Activated effector memory CD4-positive, alpha-beta T cell treated with anti-CD3 and anti-CD28 coated beads, Interleukin-2, amount 50 U/mL, for 16 hours (primary cell): ENCODE results near the gene SUSD1.

ENCODE experiments used
- DNase-seq: peaks from one replicate; pipeline ENCODE4 v3.0.0-alpha.2; 2020

SUSD1 gene

GRCh38 chr9:112007575-112008240 lies 167.4 kb downstream of the SUSD1 start:
- DNase-seq: no peak

DNA sequence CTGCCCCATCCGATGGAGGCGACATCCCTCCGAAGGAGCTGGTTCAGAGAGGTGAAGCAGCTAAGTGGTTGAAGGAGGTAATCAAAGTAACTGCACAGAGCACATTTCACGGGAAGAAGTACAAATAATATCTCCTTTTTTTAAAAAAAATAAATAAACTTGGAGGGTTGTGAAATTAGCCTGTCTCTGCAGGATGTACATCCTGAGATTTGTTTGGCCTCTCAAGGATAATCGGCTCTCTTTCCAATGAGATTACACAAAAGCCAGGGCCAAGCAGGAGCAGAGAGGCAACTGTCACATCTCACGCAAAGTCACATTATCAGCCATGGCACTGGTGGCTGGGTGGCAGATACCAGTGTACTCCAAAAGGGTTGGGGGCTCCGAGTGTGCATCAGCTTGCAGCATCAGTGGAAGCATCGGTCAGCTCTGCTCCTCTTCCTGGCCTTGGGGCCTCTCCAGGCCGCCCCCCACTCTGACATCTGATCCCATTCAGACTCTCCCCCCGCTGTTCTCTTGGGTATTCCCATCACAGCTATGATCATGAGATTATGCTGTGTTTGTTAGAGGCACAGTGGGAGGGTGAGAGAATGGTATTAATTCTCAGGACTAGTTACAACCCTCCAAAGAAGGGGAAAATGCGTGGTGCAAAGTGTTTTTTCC lies 168.6 kb downstream of the SUSD1 start:
- no peak for DNase-seq

DNA sequence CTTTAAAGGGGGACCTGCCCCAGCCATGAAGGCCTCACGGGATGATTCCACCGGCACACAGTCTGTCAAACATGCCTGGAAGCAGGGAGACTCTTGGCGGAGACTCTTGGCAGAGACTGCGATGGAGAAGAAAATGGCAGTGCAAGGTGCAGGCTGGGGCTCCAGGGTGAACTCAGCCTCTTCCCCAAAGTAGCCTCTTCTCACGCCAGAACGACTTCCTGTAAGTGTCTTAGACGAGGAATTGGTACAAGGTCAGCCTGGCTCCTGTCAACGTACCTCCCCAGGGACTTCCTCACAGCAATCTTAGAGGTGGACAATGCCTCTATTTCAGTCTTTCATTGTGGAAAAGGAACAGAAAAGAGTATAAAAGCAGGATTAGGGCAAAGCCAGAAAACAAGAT lies 169.2 kb downstream of the SUSD1 start:
- no peak for DNase-seq

DNA sequence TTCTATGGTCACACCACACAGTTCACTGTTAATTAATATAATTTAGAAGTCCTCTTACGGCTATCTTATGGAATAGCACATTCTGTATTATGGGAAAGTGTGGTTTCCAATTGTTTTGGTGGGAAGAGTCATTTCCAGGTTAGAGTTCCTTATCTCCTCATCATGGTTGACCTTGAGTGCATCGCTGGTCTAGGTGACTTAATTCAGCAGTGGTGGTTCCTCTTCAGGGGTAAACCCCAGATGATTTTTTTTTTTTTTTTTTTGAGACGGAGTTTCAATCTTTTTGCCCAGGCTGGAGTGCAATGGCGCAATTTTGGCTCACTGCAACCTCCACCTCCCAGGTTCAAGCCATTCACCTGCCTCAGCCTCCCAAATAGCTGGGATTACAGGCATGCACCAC lies 171.6 kb downstream of the SUSD1 start:
- no peak for DNase-seq

- no peak for DNase-seq
Observed at GRCh38 chr9:112002847-112003457, 172.1 kb downstream of the SUSD1 start.

DNA sequence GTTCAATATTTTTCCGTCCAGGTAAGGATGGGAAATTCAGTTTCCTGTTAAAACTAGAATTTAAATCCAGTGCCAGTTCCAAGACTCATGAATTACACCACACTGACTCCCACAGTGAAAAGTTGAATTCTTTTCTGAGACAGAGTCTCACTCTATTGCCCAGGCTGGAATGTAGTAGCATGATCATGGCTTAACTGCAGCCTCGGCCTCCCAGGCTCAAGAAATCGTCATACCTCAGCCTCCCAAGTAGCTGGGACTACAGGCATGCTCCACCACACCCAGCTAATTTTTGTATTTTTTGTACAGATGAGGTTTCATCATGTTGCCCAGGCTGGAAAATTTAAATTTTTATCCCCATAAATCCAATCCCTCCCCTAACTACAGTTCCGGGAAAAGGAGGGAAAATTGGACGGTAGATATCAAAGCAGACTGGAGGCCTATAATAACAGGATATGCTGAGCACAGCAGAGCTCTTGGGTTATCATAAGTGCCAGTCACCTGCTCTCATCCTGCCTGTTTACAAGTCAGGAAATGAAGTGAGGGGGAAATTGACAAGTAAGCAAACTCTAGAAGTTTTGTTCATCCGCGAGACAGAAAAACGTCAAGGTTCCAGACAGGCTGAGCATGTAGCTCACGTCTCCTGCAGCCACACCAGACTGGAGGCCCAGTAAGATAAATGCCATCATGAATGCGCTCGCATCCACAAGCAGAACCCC lies 172.8 kb downstream of the SUSD1 start:
- no peak for DNase-seq

DNA sequence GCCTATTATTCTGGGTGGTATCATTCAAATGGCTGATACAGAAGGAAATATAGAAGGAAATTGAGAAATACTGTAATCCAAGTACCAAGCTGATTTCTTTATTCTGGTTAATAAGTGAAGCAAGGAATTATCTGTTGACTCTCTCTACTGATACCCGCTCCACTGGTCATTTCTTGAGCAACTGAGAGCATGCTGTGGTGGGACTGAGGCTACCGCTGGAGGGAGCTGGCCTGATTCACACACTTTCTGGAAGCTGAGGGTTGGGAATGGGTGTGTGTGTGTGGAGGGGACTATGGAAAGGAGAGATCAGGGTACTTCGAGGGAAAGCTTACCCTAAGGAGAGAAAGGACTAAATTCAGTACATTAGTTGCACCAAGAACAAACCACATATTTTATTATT lies 174.4 kb downstream of the SUSD1 start:
- no peak for DNase-seq

DNA sequence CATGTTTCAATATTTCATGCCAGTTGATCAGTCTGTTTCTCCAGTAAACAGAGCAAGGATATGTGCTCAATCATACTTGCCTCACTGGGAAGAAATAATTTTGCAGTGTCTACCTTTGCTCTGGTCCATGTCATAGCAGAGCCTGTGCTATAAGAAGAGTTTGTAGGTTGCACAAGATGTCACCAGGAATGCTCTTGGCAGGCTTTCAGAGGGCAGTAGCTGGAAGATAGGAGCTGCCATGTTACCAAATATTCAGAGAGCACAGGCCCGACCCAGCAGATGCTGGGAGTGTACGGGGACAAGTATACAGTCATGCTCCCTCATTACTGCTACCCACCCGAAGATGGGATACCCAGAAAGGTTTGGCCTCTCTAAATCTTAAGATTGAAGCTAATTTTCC lies 175.8 kb downstream of the SUSD1 start:
- no peak for DNase-seq

- no peak for DNase-seq
Observed at GRCh38 chr9:111997831-111998230, 177.3 kb downstream of the SUSD1 start.

DNA sequence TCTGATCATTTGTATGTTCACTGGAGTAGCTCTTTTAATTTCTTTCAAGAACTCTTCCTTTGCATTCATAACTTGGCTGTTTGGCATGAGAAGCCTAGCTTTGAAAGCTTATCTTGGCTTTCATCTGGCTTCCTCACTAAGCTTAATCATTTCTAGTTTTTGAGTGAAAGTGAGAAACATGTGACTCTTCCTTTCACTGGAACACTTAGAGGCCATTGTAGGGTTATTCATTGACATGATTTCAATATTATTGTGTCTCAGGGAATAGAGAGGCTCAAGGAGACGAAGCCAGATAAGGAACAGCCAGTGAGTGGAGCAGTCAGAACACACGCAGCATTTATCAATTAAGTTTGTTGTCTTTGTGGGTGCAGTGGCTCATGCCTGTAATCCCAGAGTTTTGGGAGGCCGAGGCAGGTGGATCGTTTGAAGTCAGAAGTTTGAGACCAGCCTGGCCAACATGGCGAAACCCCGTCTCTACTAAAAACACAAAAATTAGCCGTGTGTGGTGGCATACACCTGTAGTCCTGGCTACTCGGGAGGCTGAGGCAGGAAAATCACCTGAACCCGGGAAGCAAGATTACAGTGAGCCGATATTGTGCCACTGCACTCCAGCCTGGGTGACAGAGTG lies 180.2 kb downstream of the SUSD1 start:
- DNase-seq: no peak

GRCh38 chr9:111993319-111993718 lies 181.8 kb downstream of the SUSD1 start:
- no peak for DNase-seq

DNA sequence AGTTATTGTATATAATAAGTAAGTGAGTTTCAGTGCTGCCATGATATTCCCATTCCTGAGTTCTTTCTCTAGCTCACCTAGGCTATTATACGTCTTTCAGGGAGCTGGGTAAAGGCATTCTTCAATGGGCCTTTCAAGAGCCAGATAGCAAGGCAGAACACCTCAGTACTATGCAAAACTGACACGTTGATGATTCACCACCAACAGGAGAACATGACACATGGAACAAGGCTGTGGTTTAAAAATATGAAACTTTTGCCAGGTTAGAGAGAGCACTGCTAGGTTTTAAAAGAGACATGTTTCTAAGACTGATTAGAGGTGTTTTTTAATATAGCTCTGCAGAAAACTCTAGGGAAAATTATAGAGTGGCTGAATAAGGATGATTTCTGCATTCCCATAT lies 182.6 kb downstream of the SUSD1 start:
- DNase-seq: no peak

DNA sequence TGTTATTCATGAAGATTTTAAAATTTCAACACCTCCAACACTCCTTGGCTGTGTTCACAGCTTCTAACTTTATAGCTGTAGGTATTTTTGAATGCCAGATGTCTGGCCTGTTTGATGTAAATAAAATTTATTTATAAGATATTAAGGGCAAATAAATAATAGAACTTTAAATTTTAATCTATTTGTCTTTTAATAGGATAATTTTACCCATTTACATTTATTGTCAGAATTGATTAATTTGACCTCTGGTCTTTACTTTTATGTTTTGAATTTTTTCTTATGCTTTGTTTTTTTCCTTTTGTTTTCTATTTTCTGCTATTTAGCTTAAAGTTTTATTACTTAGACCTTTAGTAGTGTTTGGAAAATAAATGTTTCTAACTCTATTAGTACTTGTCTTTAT lies 183.9 kb downstream of the SUSD1 start:
- no peak for DNase-seq
